LNCAP (cell line): ENCODE data around the gene FAM171A1.

Source experiments
- CTCF ChIP-seq: fragments of 450-650 bp; IDR thresholded peaks from 2 replicates; pipeline ENCODE4 v1.5.1; 2017; ENCODE audit warnings: mild to moderate bottlenecking

The FAM171A1 gene

DNA sequence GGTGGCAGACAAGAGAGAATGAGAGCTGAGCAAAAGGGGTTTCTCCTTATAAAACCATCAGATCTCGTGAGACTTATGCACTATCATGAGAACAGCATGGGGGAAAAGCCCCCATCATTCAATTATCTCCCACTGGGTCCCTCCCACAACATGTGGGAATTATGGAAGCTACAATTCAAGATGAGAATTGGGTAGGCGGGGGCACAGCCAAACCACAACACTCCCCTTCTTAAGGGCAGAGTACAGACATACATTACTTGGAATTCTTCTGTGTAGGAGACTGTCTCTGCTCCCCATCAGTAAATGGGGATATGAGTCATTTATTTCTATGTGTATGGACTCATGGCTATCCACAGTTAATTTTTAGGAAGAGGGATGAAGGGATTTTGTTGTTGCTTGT is 31.2 kb downstream of the FAM171A1 start:
- TF ChIP-seq CTCF = no peak

- no peak for TF ChIP-seq CTCF
These were observed 34.9 kb downstream of the FAM171A1 start for GRCh38 chr10:15336211-15336610.

GRCh38 chr10:15335508-15335907 is 35.6 kb downstream of the FAM171A1 start:
- TF ChIP-seq CTCF = no peak

DNA sequence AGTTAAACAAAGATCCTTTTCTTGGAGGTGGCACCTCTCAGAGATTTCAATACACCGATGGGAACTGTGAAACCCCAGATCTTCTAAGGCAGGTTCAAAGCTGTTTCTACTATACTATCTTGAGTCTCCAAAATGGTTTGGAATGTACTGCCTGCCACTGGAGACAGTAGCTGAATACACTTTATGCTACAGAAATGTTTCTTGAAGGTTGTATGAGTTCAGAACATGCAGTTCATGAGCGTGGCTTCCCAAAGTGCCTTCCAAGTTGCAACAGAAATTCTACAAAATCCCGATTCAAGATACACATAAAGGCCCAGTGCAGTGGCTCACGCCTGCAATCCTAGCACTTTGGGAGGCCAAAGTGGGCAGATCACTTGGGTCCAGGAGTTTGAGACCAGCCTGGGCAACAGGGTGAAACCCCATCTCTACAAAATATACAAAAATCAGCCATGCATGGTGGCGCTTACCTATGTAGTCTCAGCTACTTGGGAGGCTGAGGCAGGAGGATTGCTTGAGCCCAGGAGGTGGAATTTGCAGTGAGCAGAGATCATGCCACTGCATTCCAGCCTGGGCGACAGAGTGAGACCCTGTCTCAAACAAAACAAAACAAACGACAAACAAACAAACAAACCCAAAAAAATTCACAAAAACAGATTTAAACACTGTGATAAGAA is 36.3 kb downstream of the FAM171A1 start:
- TF ChIP-seq CTCF = no peak

DNA sequence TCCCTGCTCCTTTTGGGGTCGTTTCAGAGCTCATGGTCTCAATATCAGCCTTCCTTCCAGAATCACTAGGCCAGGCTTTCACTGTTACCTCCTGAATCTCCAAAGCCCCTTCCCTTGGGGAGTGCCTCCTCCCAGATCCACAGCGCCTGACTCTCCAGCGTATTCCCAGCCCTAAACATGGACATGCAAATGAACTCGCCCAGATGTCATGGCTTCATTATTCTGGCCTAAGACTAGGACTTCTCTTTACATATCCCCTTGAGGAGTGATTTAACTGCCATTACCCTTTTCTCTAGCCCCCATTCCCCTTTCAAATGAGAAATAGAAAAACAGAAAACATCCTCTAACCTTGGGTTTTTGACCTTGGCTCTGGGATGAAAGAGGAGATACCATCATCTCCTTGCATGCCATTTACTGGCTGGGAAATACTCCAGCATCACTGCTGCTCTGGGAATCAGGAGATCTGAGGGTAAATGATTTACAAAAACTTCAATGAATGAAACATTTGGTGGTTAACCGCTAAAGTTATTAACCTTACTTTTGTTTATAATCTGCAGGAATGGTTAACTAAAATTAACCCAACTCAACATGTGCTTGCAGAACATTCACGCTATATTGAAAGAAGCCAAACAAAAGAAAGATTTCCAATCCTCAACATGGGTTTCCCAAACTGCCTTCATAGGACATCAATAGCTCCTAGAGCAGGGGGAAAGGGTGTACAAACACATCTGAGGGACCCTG is 37.0 kb downstream of the FAM171A1 start:
- no peak for TF ChIP-seq CTCF

GRCh38 chr10:15331461-15331860 is 39.6 kb downstream of the FAM171A1 start:
- no peak for TF ChIP-seq CTCF

DNA sequence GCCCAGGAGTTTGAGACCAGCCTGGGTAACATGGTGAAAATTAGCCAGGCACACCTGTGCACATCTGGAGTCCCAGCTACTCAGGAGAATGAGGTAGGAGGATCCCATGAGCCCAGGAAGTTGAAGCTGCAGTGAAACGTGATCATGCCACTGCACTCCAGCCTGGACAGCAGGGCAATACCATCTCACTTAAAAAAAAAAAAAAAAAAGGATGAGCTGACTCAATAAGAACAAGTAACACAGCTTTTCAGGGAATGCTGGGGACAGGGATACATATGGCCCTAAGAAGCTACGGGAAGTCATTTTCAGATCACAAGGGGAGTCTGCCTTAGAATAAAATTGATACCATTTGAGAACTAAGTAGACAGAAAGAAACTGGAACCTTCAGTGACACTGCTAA is 41.7 kb downstream of the FAM171A1 start:
- TF ChIP-seq CTCF = no peak
